ENCODE results near the gene ZMYND8.

DNA sequence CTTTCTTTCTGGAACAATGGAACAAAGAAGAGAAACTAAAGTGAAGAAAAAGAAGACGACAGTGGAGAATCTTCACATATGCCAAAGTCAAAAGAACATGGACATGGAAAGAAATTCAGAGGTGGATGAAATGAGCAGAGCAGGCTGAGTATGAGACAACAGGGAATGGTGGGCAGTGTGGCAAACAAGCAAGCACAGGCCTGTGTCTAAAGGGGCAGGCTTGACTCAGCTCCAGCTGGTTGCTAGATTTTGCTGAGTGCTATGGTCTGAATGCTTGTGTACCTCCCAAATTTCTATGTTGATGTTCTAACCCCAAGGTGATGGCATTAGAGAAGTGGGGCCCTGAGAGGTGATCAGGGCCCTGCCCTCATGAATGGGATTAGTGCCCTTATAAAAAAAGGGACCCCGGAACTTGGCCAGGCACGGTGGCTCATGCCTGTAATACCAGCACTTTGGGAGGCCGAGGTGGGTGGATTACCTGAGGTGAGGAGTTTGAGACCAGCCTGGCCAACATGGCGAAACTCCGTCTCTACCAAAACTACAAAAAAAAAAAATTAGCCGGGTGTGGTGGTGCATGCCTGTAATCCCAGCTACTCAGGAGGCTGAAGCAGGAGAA lies 49.6 kb downstream of the ZMYND8 start:
- TF ChIP-seq, protein P1, sequence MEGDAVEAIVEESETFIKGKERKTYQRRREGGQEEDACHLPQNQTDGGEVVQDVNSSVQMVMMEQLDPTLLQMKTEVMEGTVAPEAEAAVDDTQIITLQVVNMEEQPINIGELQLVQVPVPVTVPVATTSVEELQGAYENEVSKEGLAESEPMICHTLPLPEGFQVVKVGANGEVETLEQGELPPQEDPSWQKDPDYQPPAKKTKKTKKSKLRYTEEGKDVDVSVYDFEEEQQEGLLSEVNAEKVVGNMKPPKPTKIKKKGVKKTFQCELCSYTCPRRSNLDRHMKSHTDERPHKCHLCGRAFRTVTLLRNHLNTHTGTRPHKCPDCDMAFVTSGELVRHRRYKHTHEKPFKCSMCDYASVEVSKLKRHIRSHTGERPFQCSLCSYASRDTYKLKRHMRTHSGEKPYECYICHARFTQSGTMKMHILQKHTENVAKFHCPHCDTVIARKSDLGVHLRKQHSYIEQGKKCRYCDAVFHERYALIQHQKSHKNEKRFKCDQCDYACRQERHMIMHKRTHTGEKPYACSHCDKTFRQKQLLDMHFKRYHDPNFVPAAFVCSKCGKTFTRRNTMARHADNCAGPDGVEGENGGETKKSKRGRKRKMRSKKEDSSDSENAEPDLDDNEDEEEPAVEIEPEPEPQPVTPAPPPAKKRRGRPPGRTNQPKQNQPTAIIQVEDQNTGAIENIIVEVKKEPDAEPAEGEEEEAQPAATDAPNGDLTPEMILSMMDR (IDR thresholded peaks at IDR 0.05): no peak
- TF ChIP-seq POLR2A (IDR thresholded peaks at IDR 0.05): no peak
